Mesenchymal stem cell (in vitro differentiated cells and primary cell): Measurements from ENCODE around the gene CENPP.
A peak's percentile ranks its signal among the peaks of the same experiment; 100 is the strongest.

Experiments used
- DNase-seq: peaks from one replicate; pipeline ENCODE4 v3.0.0-alpha.2; 2013
- H2AFZ ChIP-seq: one replicate; pipeline ENCODE4 v1.6.1; 2013; ENCODE audit warnings: low read depth, mild to moderate bottlenecking, control low read depth, inconsistent platforms, low read length, moderate library complexity
- H2AK5ac ChIP-seq: 2 replicates; pipeline ENCODE4 v1.6.1; 2013; ENCODE audit warnings: low read length, moderate library complexity, mild to moderate bottlenecking, inconsistent platforms; ENCODE audit not compliant: severe bottlenecking
- H2BK120ac ChIP-seq: one replicate; pipeline ENCODE4 v1.6.1; 2013; ENCODE audit warnings: low read depth, mild to moderate bottlenecking, inconsistent platforms, low read length, moderate library complexity
- H2BK12ac ChIP-seq, 2 experiments: one replicate each; pipeline ENCODE4 v1.6.1; 2013; ENCODE audit warnings: inconsistent platforms in 2 of 2, low read length in 2 of 2, mild to moderate bottlenecking in 2 of 2, moderate library complexity in 2 of 2, control low read depth in 1 of 2
- H2BK15ac ChIP-seq: one replicate; pipeline ENCODE4 v1.6.1; 2013; ENCODE audit warnings: mild to moderate bottlenecking, low read depth, inconsistent platforms; ENCODE audit not compliant: poor library complexity, severe bottlenecking
- H2BK5ac ChIP-seq: 2 replicates; pipeline ENCODE4 v1.6.1; 2013; ENCODE audit warnings: low read depth, mild to moderate bottlenecking, low read length, control low read depth, inconsistent platforms; ENCODE audit not compliant: poor library complexity, severe bottlenecking
- H3K14ac ChIP-seq, 2 experiments: one replicate each; pipeline ENCODE4 v1.6.1; 2013; ENCODE audit warnings: inconsistent platforms in 2 of 2, low read length in 2 of 2, control low read depth in 1 of 2, mild to moderate bottlenecking in 1 of 2, moderate library complexity in 1 of 2
- H3K18ac ChIP-seq, 2 experiments: one replicate each; pipeline ENCODE4 v1.6.1; 2013; ENCODE audit warnings: inconsistent platforms in 2 of 2, low read length in 2 of 2, control low read depth in 1 of 2, low read depth in 1 of 2, mild to moderate bottlenecking in 1 of 2
- H3K23ac ChIP-seq, 2 experiments: one replicate each; pipeline ENCODE4 v1.6.1; 2013; ENCODE audit warnings: inconsistent platforms in 2 of 2, low read length in 2 of 2, mild to moderate bottlenecking in 2 of 2, moderate library complexity in 2 of 2, control low read depth in 1 of 2
- H3K27ac ChIP-seq: 2 replicates; pipeline ENCODE4 v1.5.1; 2013; ENCODE audit warnings: mild to moderate bottlenecking, moderate library complexity, low read length, control low read depth, inconsistent platforms; ENCODE audit not compliant: poor library complexity, severe bottlenecking
- H3K27me3 ChIP-seq, 2 experiments: 2 replicates each; pipeline versions ENCODE4 v1.6.1 to v1.7.0; 2013; ENCODE audit warnings: low read length in 2 of 2, mild to moderate bottlenecking in 2 of 2, moderate library complexity in 2 of 2, control low read depth in 1 of 2, inconsistent platforms in 1 of 2; ENCODE audit not compliant: control insufficient read depth in 1 of 2, insufficient read depth in 1 of 2
- H3K36me3 ChIP-seq, 2 experiments: 2 replicates each; pipeline versions ENCODE4 v1.6.1 to v1.7.0; 2013; ENCODE audit warnings: low read length in 2 of 2, control low read depth in 1 of 2, inconsistent platforms in 1 of 2, low read depth in 1 of 2, mild to moderate bottlenecking in 1 of 2; ENCODE audit not compliant: insufficient read depth in 2 of 2, control insufficient read depth in 1 of 2
- H3K4ac ChIP-seq, 2 experiments: one replicate each; pipeline ENCODE4 v1.6.1; 2013; ENCODE audit warnings: inconsistent platforms in 2 of 2, low read length in 2 of 2, mild to moderate bottlenecking in 2 of 2, moderate library complexity in 2 of 2, control low read depth in 1 of 2, low read depth in 1 of 2
- H3K4me1 ChIP-seq: 2 replicates; pipeline ENCODE4 v1.6.1; 2013; ENCODE audit warnings: low read depth, low read length, control low read depth; ENCODE audit not compliant: control insufficient read depth, insufficient read depth
- H3K4me2 ChIP-seq: 2 replicates; pipeline ENCODE4 v1.6.1; 2013; ENCODE audit warnings: low read length, mild to moderate bottlenecking, inconsistent platforms; ENCODE audit not compliant: poor library complexity, severe bottlenecking
- H3K4me3 ChIP-seq, 2 experiments: 2 replicates each; pipeline versions ENCODE4 v1.5.1 to v1.7.0; 2013; ENCODE audit warnings: low read length in 2 of 2, mild to moderate bottlenecking in 2 of 2, control low read depth in 1 of 2, low read depth in 1 of 2; ENCODE audit not compliant: insufficient read depth in 1 of 2
- H3K79me1 ChIP-seq: replicated peaks from 2 replicates; pipeline ENCODE4 v1.6.1; 2013; ENCODE audit warnings: mild to moderate bottlenecking, control low read depth, low read length, inconsistent platforms; ENCODE audit not compliant: poor library complexity, severe bottlenecking
- H3K9ac ChIP-seq: 2 replicates; pipeline ENCODE4 v1.7.0; 2013; ENCODE audit warnings: mild to moderate bottlenecking, low read length, moderate library complexity
- H3K9me3 ChIP-seq: 2 replicates; pipeline ENCODE4 v1.7.0; 2013; ENCODE audit warnings: mild to moderate bottlenecking, low read length; ENCODE audit not compliant: control insufficient read depth
- H4K8ac ChIP-seq: one replicate; pipeline ENCODE4 v1.6.1; 2013; ENCODE audit warnings: inconsistent platforms, mild to moderate bottlenecking, low read length, moderate library complexity
- H4K91ac ChIP-seq: one replicate; pipeline ENCODE4 v1.6.1; 2013; ENCODE audit warnings: mild to moderate bottlenecking, low read length, inconsistent platforms
- WGBS: methylation state at CpG from one replicate; pipeline ENCODE4 v1.1.7; 2013; ENCODE audit warnings: mixed read lengths; 5-methylcytosine and 5-hydroxymethylcytosine counted together

Gene CENPP

DNA sequence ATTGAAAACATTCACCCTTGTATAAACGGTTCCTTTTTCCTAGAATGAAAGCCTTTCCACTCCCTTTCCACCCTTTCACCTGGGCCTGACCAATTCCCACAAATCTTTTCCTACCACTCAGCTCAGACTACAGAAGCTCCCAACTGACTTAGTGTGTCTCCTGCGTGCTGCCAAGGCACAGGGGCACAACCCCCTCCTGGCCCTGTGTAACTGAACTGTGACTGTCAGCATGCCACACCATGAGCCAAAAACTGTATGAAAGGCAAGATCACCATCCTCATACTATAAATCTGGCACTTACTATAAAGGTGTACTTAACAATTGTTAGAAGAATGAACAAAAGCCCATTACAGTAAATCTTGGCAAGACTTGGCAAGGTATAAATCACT lies 12.1 kb upstream of the CENPP start:
- Histone ChIP-seq H3K4me1 (no peaks in the 10 kb centered on the region), H3K4ac (no peak overlapping the region), H2BK5ac (no peak overlapping the region), H3K9me3 (no peaks in the 10 kb centered on the region), H2BK15ac (no peak overlapping the region), H2BK12ac (peak overlapping the region in 1 of 2 experiments; percentile 15), H3K9ac (no peak overlapping the region), H3K14ac (no peak overlapping the region), H2AFZ (no peak overlapping the region), H3K27me3 (no peaks in the 10 kb centered on the region), H4K8ac (no peak overlapping the region), H4K91ac (no peak overlapping the region), H3K4me2 (no peak overlapping the region), H3K23ac (no peak overlapping the region), H3K79me1 (peaks cover 15% of the 10 kb centered on the region), H3K4me3 (no peak overlapping the region), H3K18ac (no peak overlapping the region), H3K36me3 (peaks cover 14 to 93% of the 10 kb centered on the region in 2 experiments), H3K27ac (no peak overlapping the region), H2AK5ac (no peak overlapping the region), H2BK120ac (no peak overlapping the region)
- DNase-seq = no peak
- 95% methylated on average over 2 of the region's 2 CpGs for WGBS

DNA sequence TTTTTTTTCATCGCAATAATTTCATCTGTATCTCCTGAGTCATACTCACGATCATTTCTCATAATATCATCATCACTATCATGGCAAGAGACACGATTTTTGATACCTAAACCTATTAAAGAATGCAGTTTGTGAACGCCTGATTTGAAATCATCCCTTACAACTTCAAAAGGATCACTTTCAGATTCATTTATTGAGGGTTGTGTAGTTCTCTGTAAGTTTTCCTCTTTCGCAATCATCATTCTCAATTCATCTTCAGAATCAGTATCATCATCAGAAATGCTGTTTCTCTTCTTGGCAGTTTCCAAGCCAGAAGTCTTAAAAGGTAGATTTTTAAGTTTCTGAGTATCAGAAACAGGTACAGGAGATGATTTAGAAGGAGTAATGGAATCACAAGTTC lies 10.3 kb upstream of the CENPP start:
- no peak overlapping the region for H2BK15ac ChIP-seq
- H3K9me3 ChIP-seq = no peaks in the 10 kb centered on the region
- no peak overlapping the region for H3K18ac ChIP-seq
- no peak for DNase-seq
- peaks cover 19 to 92% of the 10 kb centered on the region in 2 experiments for H3K36me3 ChIP-seq
- H4K8ac ChIP-seq = no peak overlapping the region
- no peak overlapping the region for H2BK5ac ChIP-seq
- H4K91ac ChIP-seq = no peak overlapping the region
- H3K9ac ChIP-seq = no peak overlapping the region
- H3K4ac ChIP-seq = no peak overlapping the region
- no peak overlapping the region for H2AK5ac ChIP-seq
- no peak overlapping the region for H3K14ac ChIP-seq
- peaks cover 17% of the 10 kb centered on the region for H3K79me1 ChIP-seq
- no peak overlapping the region for H3K23ac ChIP-seq
- no peaks in the 10 kb centered on the region for H3K4me1 ChIP-seq
- no peak overlapping the region for H2AFZ ChIP-seq
- whole genome bisulfite sequencing = 93% methylated on average over 3 of the region's 5 CpGs
- H2BK120ac ChIP-seq = no peak overlapping the region
- H3K4me2 ChIP-seq = no peak overlapping the region
- no peak overlapping the region for H3K27ac ChIP-seq
- H2BK12ac ChIP-seq = no peak overlapping the region
- H3K27me3 ChIP-seq = no peaks in the 10 kb centered on the region
- H3K4me3 ChIP-seq = no peak overlapping the region

GRCh38 chr9:92324431-92324830 lies 1.3 kb upstream of the CENPP start:
- Histone ChIP-seq H2BK120ac (no peak overlapping the region), H3K18ac (no peak overlapping the region), H3K9ac (peak overlapping the region; percentile 99), H3K4me2 (peak overlapping the region; percentile 91), H4K8ac (no peak overlapping the region), H2AFZ (no peak overlapping the region), H3K23ac (no peak overlapping the region), H3K36me3 (peaks cover 10 to 36% of the 10 kb centered on the region in 2 experiments), H3K4me1 (peaks cover 2% of the 10 kb centered on the region), H3K27me3 (no peaks in the 10 kb centered on the region), H3K14ac (no peak overlapping the region), H3K4ac (no peak overlapping the region), H3K27ac (no peak overlapping the region), H3K4me3 (peak overlapping the region; percentile 88 to 94), H2BK12ac (no peak overlapping the region), H3K9me3 (no peaks in the 10 kb centered on the region), H2AK5ac (no peak overlapping the region), H2BK15ac (no peak overlapping the region), H3K79me1 (peaks cover 30% of the 10 kb centered on the region), H2BK5ac (no peak overlapping the region), H4K91ac (no peak overlapping the region)
- WGBS = 58% methylated on average over 2 of the region's 2 CpGs
- no peak for DNase-seq

GRCh38 chr9:92324889-92325268 lies 874 bp upstream of the CENPP start:
- no peak for DNase-seq
- Histone ChIP-seq H3K4me3 (peak overlapping the region; percentile 88 to 94), H3K9ac (peak overlapping the region; percentile 99), H3K79me1 (peaks cover 29% of the 10 kb centered on the region), H4K8ac (peak overlapping the region; percentile 35), H2BK12ac (no peak overlapping the region), H3K9me3 (no peaks in the 10 kb centered on the region), H4K91ac (no peak overlapping the region), H3K14ac (no peak overlapping the region), H2BK15ac (peak overlapping the region; percentile 26), H3K27ac (peak overlapping the region; percentile 97), H3K4ac (peak overlapping the region in 1 of 2 experiments; percentile 47), H3K36me3 (peaks cover 6 to 32% of the 10 kb centered on the region in 2 experiments), H2AFZ (no peak overlapping the region), H3K18ac (no peak overlapping the region), H2BK120ac (no peak overlapping the region), H3K23ac (no peak overlapping the region), H2BK5ac (peak overlapping the region; percentile 5), H3K4me1 (peaks cover 2% of the 10 kb centered on the region), H3K4me2 (peak overlapping the region; percentile 91), H3K27me3 (no peaks in the 10 kb centered on the region), H2AK5ac (no peak overlapping the region)
- WGBS = under 1% methylated on average over 12 of the region's 12 CpGs
